Measurements from ENCODE around the gene COL27A1.

DNA sequence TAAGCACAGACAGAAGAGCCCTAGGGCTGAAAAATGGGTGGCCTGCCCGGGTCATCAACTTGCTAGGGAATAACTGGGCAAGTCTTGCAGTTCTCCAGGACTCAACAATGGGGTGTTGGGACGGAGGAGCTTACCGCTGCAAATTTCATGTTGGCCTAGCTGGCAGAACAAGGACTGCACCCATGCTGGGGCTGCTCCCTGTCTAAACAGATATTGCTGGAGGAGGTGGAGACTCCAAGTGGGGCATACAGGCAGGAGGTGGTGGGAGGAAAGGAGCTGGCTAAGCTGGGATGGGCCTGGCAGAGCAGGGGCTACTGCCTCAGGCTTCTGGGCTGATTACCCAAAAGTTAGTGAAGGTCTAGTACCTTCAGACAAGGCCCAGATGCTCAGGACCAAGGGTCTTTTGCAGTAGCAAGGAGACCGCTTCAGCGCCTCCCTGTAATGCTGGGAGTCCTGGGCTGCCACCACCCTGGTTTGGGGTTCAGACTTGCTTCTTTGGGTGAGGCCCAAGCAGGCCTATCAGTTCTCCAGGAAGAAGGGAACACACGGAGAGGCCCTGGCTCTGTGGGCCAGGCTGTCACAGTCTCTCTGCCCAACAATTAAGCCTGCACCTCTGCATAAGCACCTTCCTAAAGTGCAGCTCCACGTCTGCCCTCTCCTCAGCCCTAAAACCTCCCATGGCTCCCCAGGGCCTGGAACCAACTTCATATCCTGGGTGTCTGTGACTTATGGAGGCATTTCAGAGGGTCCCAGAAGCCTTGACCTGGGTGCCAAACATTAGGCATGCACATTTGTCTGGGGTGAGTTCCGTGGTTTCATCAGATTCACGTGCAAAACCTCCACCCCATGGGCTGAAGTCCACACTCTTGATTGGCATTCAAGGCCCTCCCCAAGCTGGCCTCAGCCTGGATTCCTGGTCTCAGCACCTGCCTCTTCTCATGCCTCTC, 32.0 kb upstream of the COL27A1 start:
- TF ChIP-seq, protein P1, sequence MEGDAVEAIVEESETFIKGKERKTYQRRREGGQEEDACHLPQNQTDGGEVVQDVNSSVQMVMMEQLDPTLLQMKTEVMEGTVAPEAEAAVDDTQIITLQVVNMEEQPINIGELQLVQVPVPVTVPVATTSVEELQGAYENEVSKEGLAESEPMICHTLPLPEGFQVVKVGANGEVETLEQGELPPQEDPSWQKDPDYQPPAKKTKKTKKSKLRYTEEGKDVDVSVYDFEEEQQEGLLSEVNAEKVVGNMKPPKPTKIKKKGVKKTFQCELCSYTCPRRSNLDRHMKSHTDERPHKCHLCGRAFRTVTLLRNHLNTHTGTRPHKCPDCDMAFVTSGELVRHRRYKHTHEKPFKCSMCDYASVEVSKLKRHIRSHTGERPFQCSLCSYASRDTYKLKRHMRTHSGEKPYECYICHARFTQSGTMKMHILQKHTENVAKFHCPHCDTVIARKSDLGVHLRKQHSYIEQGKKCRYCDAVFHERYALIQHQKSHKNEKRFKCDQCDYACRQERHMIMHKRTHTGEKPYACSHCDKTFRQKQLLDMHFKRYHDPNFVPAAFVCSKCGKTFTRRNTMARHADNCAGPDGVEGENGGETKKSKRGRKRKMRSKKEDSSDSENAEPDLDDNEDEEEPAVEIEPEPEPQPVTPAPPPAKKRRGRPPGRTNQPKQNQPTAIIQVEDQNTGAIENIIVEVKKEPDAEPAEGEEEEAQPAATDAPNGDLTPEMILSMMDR (IDR thresholded peaks at IDR 0.05): no peak
- no peak for TF ChIP-seq EZH2 (IDR thresholded peaks at IDR 0.05)
